ENCODE data around the gene COA3. TPM values are rescaled to one million over a fixed set of nuclear protein-coding genes. Genes with fewer than 3 reads are reported as not detected.

The COA3 gene
- polyA plus RNA-seq, 1 of the 3 experiments (the other 2 are of a cell fraction), result 103 TPM

DNA sequence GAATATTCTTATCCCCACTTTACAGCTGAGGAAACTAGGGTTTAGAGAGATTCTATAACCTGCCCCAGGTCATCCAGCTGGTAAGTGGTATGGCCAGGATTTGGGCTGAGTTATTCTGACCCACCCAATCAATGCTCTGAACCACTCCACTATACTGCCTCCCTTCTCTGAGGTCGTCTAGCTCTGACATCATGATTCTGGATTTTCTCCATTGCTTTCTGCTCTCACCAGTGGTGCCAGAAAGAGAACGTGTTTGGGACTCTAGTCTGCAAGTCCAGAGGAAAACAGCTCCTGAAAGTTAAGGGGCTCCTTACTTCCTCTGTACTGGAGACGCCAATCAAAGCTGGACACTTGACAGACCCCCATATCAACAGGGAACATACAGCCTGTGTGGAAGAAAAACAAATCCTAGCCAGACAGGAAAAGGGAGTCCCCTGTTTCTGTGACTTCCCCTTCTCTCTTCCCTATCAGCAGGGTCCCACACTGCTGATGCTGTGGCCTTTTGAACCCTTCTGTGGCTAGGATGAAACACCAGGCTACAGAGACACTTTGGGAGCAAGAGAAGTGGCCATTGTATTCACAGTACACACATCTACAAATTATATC lies 47.7 kb downstream of the COA3 start:
- Histone ChIP-seq H3K9me3 (no peaks in the 10 kb centered on the region), H3K36me3 (replicated peaks in 1 of 2; ENCODE audit: control insufficient read depth in 1 of 2, insufficient read depth in 2 of 2, low read length in 1 of 2) (no peaks in the 10 kb centered on the region), H3K4me3 (ENCODE audit: low read depth in 2 of 2, low read length in 1 of 2) (no peak overlapping the region), H3K9ac (no peak overlapping the region), H3F3A (replicated peaks; ENCODE audit: insufficient read depth) (peaks cover 3% of the 10 kb centered on the region), H3K79me2 (ENCODE audit: insufficient read depth) (no peaks in the 10 kb centered on the region), H3K27ac (ENCODE audit: low read depth in 2 of 2, low read length in 1 of 2) (no peak overlapping the region), H3K27me3 (ENCODE audit: insufficient read depth) (peaks cover 8% of the 10 kb centered on the region; the same call in 1 of the 2 replicates), H2AFZ (ENCODE audit: low read depth) (no peak overlapping the region), H4K20me1 (ENCODE audit: insufficient read depth) (no peaks in the 10 kb centered on the region), H3K4me1 (ENCODE audit: control insufficient read depth in 1 of 2, insufficient read depth in 2 of 2, low read depth in 1 of 2, low read length in 1 of 2) (no peaks in the 10 kb centered on the region; a peak in 1 of 4 replicates), H3K4me2 (no peak overlapping the region), H3K9me2 (no peaks in the 10 kb centered on the region)
- no peak for TF ChIP-seq NFIC (IDR thresholded peaks at IDR 0.05; ENCODE audit: borderline replicate concordance)
- TF ChIP-seq GATA2 (CRISPR knock-in tag; IDR thresholded peaks at IDR 0.05), result no peak
- TF ChIP-seq TEAD4 (IDR thresholded peaks at IDR 0.05; ENCODE audit: borderline replicate concordance, insufficient read depth), result no peak
- TF ChIP-seq RAD21 (IDR thresholded peaks at IDR 0.05; ENCODE audit: low read length), result no peak
- CTCF ChIA-PET, result interaction anchor here (1.9 to 4.8 kb wide), 2 partner anchors 12 to 173 kb away, joined by 7 to 37 read pairs; partner anchors contain the start of gene PSMC3IP
- POLR2A ChIA-PET, result interaction anchor here (1.4 kb wide), 1 partner anchor 11 kb away, joined by 3 read pairs; the partner anchor contains the start of gene RAMP2
- 51% methylated on average over 3 of the region's 3 CpGs for WGBS (ENCODE audit: low lambda C conversion rate)
- DNase-seq, result no peak

GRCh38 chr17:42748908-42749798 lies 49.4 kb downstream of the COA3 start:
- no peak overlapping the region for H3K4me3 ChIP-seq (ENCODE audit: low read depth in 2 of 2, low read length in 1 of 2)
- TF ChIP-seq EZH2phosphoT487 (IDR thresholded peaks at IDR 0.05; ENCODE audit: borderline replicate concordance, low read depth) (no peak), ZBTB33 (IDR thresholded peaks at IDR 0.05; ENCODE audit: borderline replicate concordance, low read depth) (no peak), TAF1 (IDR thresholded peaks at IDR 0.05; ENCODE audit: borderline replicate concordance, low read depth, low read length) (no peak), ELF1 (IDR thresholded peaks at IDR 0.05) (no peak), POLR2AphosphoS5 (IDR thresholded peaks at IDR 0.05; ENCODE audit: low read depth, low read length) (no peak), MAX (IDR thresholded peaks at IDR 0.05; ENCODE audit: low read depth) (no peak), EP300 (IDR thresholded peaks at IDR 0.05; ENCODE audit: borderline replicate concordance in 1 of 2, low read depth in 1 of 2, low read length in 1 of 2) (no peak), RCOR1 (IDR thresholded peaks at IDR 0.05; ENCODE audit: low read length) (no peak), TEAD4 (IDR thresholded peaks at IDR 0.05; ENCODE audit: borderline replicate concordance, insufficient read depth) (no peak), MXI1 (IDR thresholded peaks at IDR 0.05; ENCODE audit: low read depth, low read length) (no peak), PBX3 (IDR thresholded peaks at IDR 0.05) (no peak), SIN3A (IDR thresholded peaks at IDR 0.05; ENCODE audit: borderline replicate concordance, low read depth, low read length) (no peak)
- H3K4me2 ChIP-seq, result no peak overlapping the region
- H3K4me1 ChIP-seq (ENCODE audit: control insufficient read depth in 1 of 2, insufficient read depth in 2 of 2, low read depth in 1 of 2, low read length in 1 of 2), result peaks cover 0 to 4% of the 10 kb centered on the region in 2 experiments; a peak in 1 of 4 replicates
- CTCF ChIA-PET, result interaction anchor here (1.9 to 4.8 kb wide), 2 partner anchors 14 to 171 kb away, joined by 7 to 37 read pairs; partner anchors contain the start of gene PSMC3IP
- H3K9me2 ChIP-seq, result no peaks in the 10 kb centered on the region
- no peak overlapping the region for H2AFZ ChIP-seq (ENCODE audit: low read depth)
- POLR2A ChIA-PET, result interaction anchor here (1.1 kb wide), 1 partner anchor 11 kb away, joined by 4 read pairs; the partner anchor contains the start of gene RAMP2
- peaks cover 3% of the 10 kb centered on the region; the same call in 1 of the 2 replicates for H3K79me2 ChIP-seq (ENCODE audit: insufficient read depth)
- H3F3A ChIP-seq (replicated peaks; ENCODE audit: insufficient read depth), result peaks cover 3% of the 10 kb centered on the region
- DNase-seq, result no peak
- no peak overlapping the region for H3K9ac ChIP-seq
- peaks cover 8% of the 10 kb centered on the region; the same call in 1 of the 2 replicates for H3K27me3 ChIP-seq (ENCODE audit: insufficient read depth)
- no peaks in the 10 kb centered on the region for H3K9me3 ChIP-seq
- WGBS (ENCODE audit: low lambda C conversion rate), result 79% methylated on average over 11 of the region's 11 CpGs
- H3K27ac ChIP-seq (ENCODE audit: low read depth in 2 of 2, low read length in 1 of 2), result no peak overlapping the region
- H4K20me1 ChIP-seq (ENCODE audit: insufficient read depth), result no peaks in the 10 kb centered on the region
- no peaks in the 10 kb centered on the region for H3K36me3 ChIP-seq (replicated peaks in 1 of 2; ENCODE audit: control insufficient read depth in 1 of 2, insufficient read depth in 2 of 2, low read length in 1 of 2)

Data from SK-N-SH (cell line).